Neural cell (in vitro differentiated cells): ENCODE data around the gene CCNQ. TPM values are rescaled to one million over a fixed set of nuclear protein-coding genes. Genes with fewer than 3 reads are reported as not detected.

ENCODE experiments used
- H2AFZ ChIP-seq: fragments of 200-600, 300-800 bp; sonication (generic), shearing (Covaris generic); 2 replicates; pipeline ENCODE4 v1.6.0; 2014; ENCODE audit warnings: low read depth, mild to moderate bottlenecking, antibody characterized with exemption, low read length, moderate library complexity
- H3F3A ChIP-seq: fragments of 200-600 bp; shearing (Covaris generic); 2 replicates; pipeline ENCODE4 v1.6.1; 2016; ENCODE audit warnings: mild to moderate bottlenecking, moderate library complexity, mixed read lengths, antibody characterized with exemption, low read length; ENCODE audit not compliant: insufficient read depth, poor library complexity, severe bottlenecking
- H3K27ac ChIP-seq: fragments of 200-600, 300-800 bp; sonication (generic), shearing (Covaris generic); 2 replicates; pipeline ENCODE4 v1.5.1; 2014; ENCODE audit warnings: mild to moderate bottlenecking, low read length, moderate library complexity
- H3K27me3 ChIP-seq: fragments of 300-800, 200-600 bp; sonication (generic), shearing (Covaris generic); 2 replicates; pipeline ENCODE4 v1.6.0; 2014; ENCODE audit warnings: mild to moderate bottlenecking, low read depth, low read length, moderate library complexity; ENCODE audit not compliant: insufficient read depth
- H3K36me3 ChIP-seq: fragments of 300-800, 200-600 bp; sonication (generic), shearing (Covaris generic); 2 replicates; pipeline ENCODE4 v1.5.1; 2014; ENCODE audit warnings: mild to moderate bottlenecking, antibody characterized with exemption, low read length, moderate library complexity; ENCODE audit not compliant: insufficient read depth
- H3K4me2 ChIP-seq: fragments of 300-800, 200-600 bp; sonication (generic), shearing (Covaris generic); 2 replicates; pipeline ENCODE4 v1.6.0; 2014; ENCODE audit warnings: mild to moderate bottlenecking, low read length
- H3K4me3 ChIP-seq: fragments of 300-800, 200-600 bp; sonication (generic), shearing (Covaris generic); 2 replicates; pipeline ENCODE4 v1.5.1; 2014; ENCODE audit warnings: mild to moderate bottlenecking, low read length, moderate library complexity
- H3K79me2 ChIP-seq: fragments of 200-600 bp; shearing (Covaris generic); replicated peaks from 2 replicates; pipeline ENCODE4 v1.6.0; 2014; ENCODE audit warnings: mild to moderate bottlenecking, low read length, moderate library complexity; ENCODE audit not compliant: insufficient read depth
- H3K9ac ChIP-seq: fragments of 300-800, 200-600 bp; sonication (generic), shearing (Covaris generic); 2 replicates; pipeline ENCODE4 v1.6.1; 2016; ENCODE audit warnings: mild to moderate bottlenecking, low read length, mixed read lengths
- H3K9me2 ChIP-seq: fragments of 200-600 bp; shearing (Covaris generic); 2 replicates; pipeline ENCODE4 v1.6.1; 2016; ENCODE audit warnings: mild to moderate bottlenecking, low read length, mixed read lengths; ENCODE audit not compliant: insufficient read depth
- H3K9me3 ChIP-seq: fragments of 200-600, 300-800 bp; sonication (generic), shearing (Covaris generic); 2 replicates; pipeline ENCODE4 v1.6.1; 2016; ENCODE audit warnings: mild to moderate bottlenecking, mixed run types, low read length, moderate library complexity, mixed read lengths
- H4K20me1 ChIP-seq: fragments of 200-600 bp; shearing (Covaris generic); 2 replicates; pipeline ENCODE4 v1.6.1; 2016; ENCODE audit warnings: mild to moderate bottlenecking, mixed run types; ENCODE audit not compliant: insufficient read depth
- CTCF ChIP-seq: fragments of 450-650 bp; IDR thresholded peaks from 2 replicates; pipeline ENCODE4 v1.5.1; 2014; ENCODE audit warnings: antibody characterized with exemption, mild to moderate bottlenecking, moderate library complexity; ENCODE audit not compliant: poor library complexity, severe bottlenecking
- EP300 ChIP-seq: fragments of 450-650 bp; conservative IDR thresholded peaks from 2 replicates; pipeline ENCODE4 v1.6.1; 2014; ENCODE audit warnings: antibody characterized with exemption, mild to moderate bottlenecking, moderate library complexity; ENCODE audit not compliant: poor library complexity, severe bottlenecking
- EZH2 ChIP-seq: fragments of 200-600, 300-800 bp; shearing (Covaris generic), sonication (generic); IDR thresholded peaks from 2 replicates; pipeline ENCODE4 v1.6.1; 2014; ENCODE audit warnings: antibody characterized with exemption, low read length, borderline replicate concordance, mild to moderate bottlenecking; ENCODE audit not compliant: insufficient read depth, poor library complexity, severe bottlenecking
- MXI1 ChIP-seq: fragments of 450-650 bp; conservative IDR thresholded peaks from 2 replicates; pipeline ENCODE4 v1.6.1; 2014; ENCODE audit warnings: antibody characterized with exemption, mild to moderate bottlenecking; ENCODE audit not compliant: poor library complexity, severe bottlenecking
- POLR2AphosphoS5 ChIP-seq: IDR thresholded peaks from 2 replicates; pipeline ENCODE4 v1.6.1; 2012
- RAD21 ChIP-seq: fragments of 450-650 bp; conservative IDR thresholded peaks from 2 replicates; pipeline ENCODE4 v1.6.1; 2014; ENCODE audit warnings: antibody characterized with exemption, mild to moderate bottlenecking, moderate library complexity
- SMC3 ChIP-seq: fragments of 450-650 bp; conservative IDR thresholded peaks from 2 replicates; pipeline ENCODE4 v1.6.1; 2014; ENCODE audit warnings: antibody characterized with exemption, mild to moderate bottlenecking, moderate library complexity; ENCODE audit not compliant: poor library complexity
- TAF1 ChIP-seq: IDR thresholded peaks from 2 replicates; pipeline ENCODE4 v1.6.1; 2012; ENCODE audit warnings: low read depth
- polyA minus RNA-seq: library from RNA; depleted of rRNA, polyadenylated mRNA; stranded (reverse); fragments of >200 nt; gene quantifications from 2 replicates; pipeline ENCODE4 v1.2.3, GENCODE V29; 2014
- polyA plus RNA-seq: library from polyadenylated mRNA; depleted of rRNA; stranded (reverse); fragments of >200 nt; gene quantifications from 2 replicates; pipeline ENCODE4 v1.2.3, GENCODE V29; 2014
- TF ChIP-seq, protein P1 (sequence below): IDR thresholded peaks from 2 replicates; pipeline ENCODE4 v1.6.1; 2012; ENCODE audit warnings: borderline replicate concordance

The CCNQ gene
- polyA plus RNA-seq (61.2 and 70.7 TPM in 2 replicates), polyA minus RNA-seq (15.6 and 26.3 TPM in 2 replicates)

DNA sequence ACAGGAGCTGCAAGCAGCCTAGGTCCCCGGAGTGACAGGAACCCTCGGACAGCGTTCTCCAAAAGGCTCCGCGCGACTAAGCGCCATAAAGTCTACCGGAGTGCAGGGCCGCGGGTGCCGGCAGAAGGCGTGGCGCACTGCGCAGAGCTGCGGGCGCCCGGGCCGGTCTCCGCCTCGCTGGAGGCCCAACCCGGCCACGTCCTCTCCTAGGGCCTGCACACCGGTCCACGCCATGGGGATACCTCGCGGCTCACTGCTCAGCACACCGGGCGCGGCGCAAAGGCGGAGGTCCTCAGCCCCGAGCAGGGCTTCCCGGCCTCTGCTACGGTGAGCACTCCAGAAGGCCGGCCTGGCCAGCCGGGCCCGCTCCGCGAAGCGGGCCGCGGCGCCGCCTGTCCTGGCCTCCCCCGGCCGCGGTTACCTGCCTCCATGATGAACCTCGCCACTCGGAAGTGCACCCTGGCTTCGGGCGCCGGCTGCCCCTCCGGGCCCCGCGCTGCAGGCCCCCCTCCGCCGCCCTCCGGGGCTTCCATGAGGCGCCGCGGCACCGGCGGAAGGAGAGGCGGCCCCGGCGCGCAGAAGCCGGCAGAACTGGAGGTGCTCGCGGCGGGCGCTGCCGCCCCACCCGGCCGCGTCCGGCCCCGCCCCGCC is at the start of gene CCNQ:
TSS of gene CCNQ (minus strand) at position 599 of the 651 bp plus-strand sequence. CDS start at position 533, 66 bp downstream.
- no peaks in the 10 kb centered on the region for H4K20me1 ChIP-seq
- H3F3A ChIP-seq = no peaks in the 10 kb centered on the region

GRCh38 chrX:153647461-153648357 is 48.8 kb upstream of the CCNQ start:
- Histone ChIP-seq H3K4me3 (no peak overlapping the region), H3K4me2 (no peak overlapping the region), H3K9me3 (no peaks in the 10 kb centered on the region), H2AFZ (no peak overlapping the region), H3K9ac (no peak overlapping the region), H3K36me3 (no peaks in the 10 kb centered on the region), H4K20me1 (no peaks in the 10 kb centered on the region), H3K27ac (no peak overlapping the region), H3K9me2 (no peaks in the 10 kb centered on the region), H3F3A (no peaks in the 10 kb centered on the region), H3K79me2 (no peaks in the 10 kb centered on the region), H3K27me3 (peaks cover 55% of the 10 kb centered on the region)
- TF ChIP-seq EZH2 (no peak), EP300 (no peak), POLR2AphosphoS5 (no peak), TAF1 (no peak), RAD21 (no peak), SMC3 (no peak), CTCF (no peak), MXI1 (no peak)
- TF ChIP-seq, protein P1, sequence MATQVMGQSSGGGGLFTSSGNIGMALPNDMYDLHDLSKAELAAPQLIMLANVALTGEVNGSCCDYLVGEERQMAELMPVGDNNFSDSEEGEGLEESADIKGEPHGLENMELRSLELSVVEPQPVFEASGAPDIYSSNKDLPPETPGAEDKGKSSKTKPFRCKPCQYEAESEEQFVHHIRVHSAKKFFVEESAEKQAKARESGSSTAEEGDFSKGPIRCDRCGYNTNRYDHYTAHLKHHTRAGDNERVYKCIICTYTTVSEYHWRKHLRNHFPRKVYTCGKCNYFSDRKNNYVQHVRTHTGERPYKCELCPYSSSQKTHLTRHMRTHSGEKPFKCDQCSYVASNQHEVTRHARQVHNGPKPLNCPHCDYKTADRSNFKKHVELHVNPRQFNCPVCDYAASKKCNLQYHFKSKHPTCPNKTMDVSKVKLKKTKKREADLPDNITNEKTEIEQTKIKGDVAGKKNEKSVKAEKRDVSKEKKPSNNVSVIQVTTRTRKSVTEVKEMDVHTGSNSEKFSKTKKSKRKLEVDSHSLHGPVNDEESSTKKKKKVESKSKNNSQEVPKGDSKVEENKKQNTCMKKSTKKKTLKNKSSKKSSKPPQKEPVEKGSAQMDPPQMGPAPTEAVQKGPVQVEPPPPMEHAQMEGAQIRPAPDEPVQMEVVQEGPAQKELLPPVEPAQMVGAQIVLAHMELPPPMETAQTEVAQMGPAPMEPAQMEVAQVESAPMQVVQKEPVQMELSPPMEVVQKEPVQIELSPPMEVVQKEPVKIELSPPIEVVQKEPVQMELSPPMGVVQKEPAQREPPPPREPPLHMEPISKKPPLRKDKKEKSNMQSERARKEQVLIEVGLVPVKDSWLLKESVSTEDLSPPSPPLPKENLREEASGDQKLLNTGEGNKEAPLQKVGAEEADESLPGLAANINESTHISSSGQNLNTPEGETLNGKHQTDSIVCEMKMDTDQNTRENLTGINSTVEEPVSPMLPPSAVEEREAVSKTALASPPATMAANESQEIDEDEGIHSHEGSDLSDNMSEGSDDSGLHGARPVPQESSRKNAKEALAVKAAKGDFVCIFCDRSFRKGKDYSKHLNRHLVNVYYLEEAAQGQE = no peak

More for the DNA sequence above, at the start of gene CCNQ:
- peak within 1 kb of the TSS; percentile 75 for H3K9ac ChIP-seq
- TF ChIP-seq TAF1 (no peak), MXI1 (peak; percentile 24)
- H3K9me3 ChIP-seq = no peaks in the 10 kb centered on the region
- no peak within 1 kb of the TSS for H2AFZ ChIP-seq
- H3K4me3 ChIP-seq = peak within 1 kb of the TSS; percentile 78
- H3K9me2 ChIP-seq = no peaks in the 10 kb centered on the region
- H3K27ac ChIP-seq = peak within 1 kb of the TSS; percentile 64
- H3K4me2 ChIP-seq = peak within 1 kb of the TSS; percentile 73
- no peaks in the 10 kb centered on the region for H3K36me3 ChIP-seq
- no peaks in the 10 kb centered on the region for H3K79me2 ChIP-seq
- no peaks in the 10 kb centered on the region for H3K27me3 ChIP-seq
